Immature natural killer cell (primary cell): Measurements from ENCODE around the gene PARP4. TPM values are rescaled to one million over a fixed set of nuclear protein-coding genes. Genes with fewer than 3 reads are reported as not detected.
"Not testable (repeated sequence)": the region's sequence is repeated elsewhere in the genome, so short reads cannot be mapped to it uniquely, and the experiment has no call there.

Experiments
- DNase-seq, 3 donors: peaks; one replicate each; pipeline ENCODE4 v3.0.0; 2022; ENCODE audit warnings: mixed read lengths in 1 of 3
- H3K27ac Mint-ChIP-seq, 6 donors: one replicate each; pipeline ENCODE4 v1.8.0; 2020; ENCODE audit warnings: mixed read lengths in 6 of 6, mild to moderate bottlenecking in 5 of 6, inconsistent platforms in 4 of 6, moderate library complexity in 3 of 6
- H3K27me3 Mint-ChIP-seq, 3 donors: one replicate each; pipeline ENCODE4 v1.8.0; 2020 to 2021; ENCODE audit warnings: low read depth in 3 of 3, mild to moderate bottlenecking in 3 of 3, mixed read lengths in 3 of 3, moderate library complexity in 3 of 3, inconsistent platforms in 1 of 3
- H3K36me3 Mint-ChIP-seq, 3 donors: one replicate each; pipeline ENCODE4 v1.8.0; 2020; ENCODE audit warnings: mixed read lengths in 3 of 3, inconsistent platforms in 2 of 3, mild to moderate bottlenecking in 2 of 3
- H3K4me1 Mint-ChIP-seq, 2 donors: one replicate each; pipeline ENCODE4 v1.8.0; 2020; ENCODE audit warnings: inconsistent platforms in 2 of 2, mild to moderate bottlenecking in 2 of 2, mixed read lengths in 2 of 2, moderate library complexity in 1 of 2
- H3K4me3 Mint-ChIP-seq, 5 donors: one replicate each; pipeline ENCODE4 v1.8.0; 2020; ENCODE audit warnings: mild to moderate bottlenecking in 5 of 5, mixed read lengths in 5 of 5, inconsistent platforms in 3 of 5, moderate library complexity in 3 of 5
- H3K9me3 Mint-ChIP-seq, 6 donors: one replicate each; pipeline ENCODE4 v1.8.0; 2020; ENCODE audit warnings: mild to moderate bottlenecking in 6 of 6, mixed read lengths in 6 of 6, inconsistent platforms in 4 of 6, moderate library complexity in 3 of 6
- polyA plus RNA-seq, 3 donors: library from polyadenylated mRNA; unstranded; fragments of 300-500 nt; fragmentation: Illumina TruSeq; gene quantifications; one replicate each; pipeline ENCODE4 v1.2.3, GENCODE V29; 2021

Gene PARP4
- polyA plus RNA-seq, 3 donors from 2014 or later, result 50.0 to 73.8 (median 54.5) TPM

- peaks cover 3 to 27% (median 19%) of the 10 kb centered on the region in 3 donors for H3K36me3 Mint-ChIP-seq
- no peaks in the 10 kb centered on the region for H3K9me3 Mint-ChIP-seq
- H3K27me3 Mint-ChIP-seq, result no peaks in the 10 kb centered on the region
- no peak overlapping the region for H3K4me3 Mint-ChIP-seq
- peak overlapping the region in 4 of 6 donors; percentile 34 to 75 (median 66) for H3K27ac Mint-ChIP-seq
- no peak for DNase-seq
- peaks cover 11 to 33% of the 10 kb centered on the region in 2 donors for H3K4me1 Mint-ChIP-seq
These were observed 53.8 kb downstream of the PARP4 start for GRCh38 chr13:24458736-24459135.

DNA sequence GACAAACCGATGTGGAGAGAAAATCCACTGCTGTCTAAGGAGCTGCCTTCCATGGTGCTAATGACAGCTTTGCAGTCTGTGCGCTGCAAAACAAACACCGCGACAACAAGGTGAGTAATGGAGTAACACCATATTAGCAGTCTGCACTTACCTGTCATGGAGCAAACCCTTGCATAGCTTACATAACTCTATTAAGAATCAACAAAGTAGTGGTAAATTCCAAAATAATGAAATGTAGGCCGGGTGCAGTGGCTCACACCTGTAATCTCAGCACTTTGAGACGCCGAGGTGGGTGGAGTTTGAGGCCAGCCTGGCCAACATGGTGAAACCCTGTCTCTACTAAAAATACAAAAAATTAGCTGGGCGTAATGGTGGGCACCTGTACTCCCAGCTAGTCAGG lies 56.2 kb downstream of the PARP4 start:
- no peak for DNase-seq
- Mint-ChIP-seq H3K4me3 (no peak overlapping the region), H3K4me1 (peaks cover 6 to 14% of the 10 kb centered on the region in 2 donors), H3K36me3 (peaks cover 3 to 31% (median 22%) of the 10 kb centered on the region in 3 donors), H3K27me3 (no peaks in the 10 kb centered on the region), H3K27ac (no peak overlapping the region), H3K9me3 (no peaks in the 10 kb centered on the region)

DNA sequence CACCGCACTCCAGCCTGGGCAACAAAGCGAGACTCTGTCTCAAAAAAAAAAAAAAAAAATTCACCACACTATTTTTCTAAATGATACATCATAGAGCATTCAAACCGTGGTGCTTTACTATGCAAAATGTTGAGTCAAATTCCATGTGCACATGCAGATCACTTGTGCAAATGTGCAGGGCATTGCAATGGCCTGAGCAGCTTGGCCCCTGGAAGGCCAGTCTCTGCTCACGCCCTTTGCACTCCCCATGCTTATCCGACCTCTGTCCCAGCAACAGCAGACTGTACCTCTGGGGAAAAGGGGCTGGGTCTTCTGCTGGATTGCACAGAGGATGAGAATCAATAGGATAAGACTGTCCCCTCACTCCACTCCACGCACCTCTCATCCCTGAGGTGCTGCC lies 58.5 kb downstream of the PARP4 start:
- Mint-ChIP-seq H3K4me1 (peaks cover 2 to 8% of the 10 kb centered on the region in 2 donors), H3K27me3 (peaks cover 0 to 3% (median 0%) of the 10 kb centered on the region in 3 donors), H3K4me3 (no peak overlapping the region), H3K9me3 (no peaks in the 10 kb centered on the region), H3K27ac (no peak overlapping the region), H3K36me3 (peaks cover 9 to 41% (median 31%) of the 10 kb centered on the region in 3 donors)
- DNase-seq, result no peak

- no peaks in the 10 kb centered on the region for H3K9me3 Mint-ChIP-seq
- peaks cover 0 to 3% (median 2%) of the 10 kb centered on the region in 3 donors for H3K27me3 Mint-ChIP-seq
- DNase-seq, result no peak
- no peak overlapping the region for H3K4me3 Mint-ChIP-seq
- peak overlapping the region in 1 of 6 donors; percentile 23 for H3K27ac Mint-ChIP-seq
- H3K4me1 Mint-ChIP-seq, result no peaks in the 10 kb centered on the region
- H3K36me3 Mint-ChIP-seq, result peaks cover 13 to 47% (median 39%) of the 10 kb centered on the region in 3 donors
These were observed 60.5 kb downstream of the PARP4 start for GRCh38 chr13:24452044-24452443.

GRCh38 chr13:24450530-24450929 lies 62.0 kb downstream of the PARP4 start:
- Mint-ChIP-seq H3K27me3 (peaks cover 0 to 3% (median 2%) of the 10 kb centered on the region in 3 donors), H3K27ac (peak overlapping the region in 2 of 6 donors; percentile 40 to 44), H3K9me3 (no peaks in the 10 kb centered on the region), H3K4me3 (no peak overlapping the region), H3K36me3 (peaks cover 21 to 48% (median 41%) of the 10 kb centered on the region in 3 donors), H3K4me1 (no peaks in the 10 kb centered on the region)
- no peak for DNase-seq

DNA sequence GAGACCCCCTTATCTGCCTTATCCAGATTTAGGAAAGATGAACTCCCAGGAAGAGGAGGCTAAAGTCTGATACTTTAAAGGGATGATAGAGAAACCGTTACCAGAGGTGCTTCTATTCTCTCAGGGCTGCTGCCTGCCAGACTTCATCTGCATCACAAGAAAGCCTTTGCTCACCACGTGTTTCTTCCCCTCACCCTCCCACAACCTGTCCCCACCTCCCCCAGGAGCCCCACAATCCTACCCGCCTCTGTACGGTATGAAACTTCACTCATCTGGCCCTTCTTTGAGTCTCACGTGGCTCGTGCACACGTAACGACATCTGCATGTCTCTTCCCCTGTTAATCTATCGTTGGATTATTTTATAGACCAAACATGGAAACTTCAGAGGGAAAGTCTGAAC lies 67.7 kb downstream of the PARP4 start:
- H3K27ac Mint-ChIP-seq, H3K9me3 Mint-ChIP-seq, H3K27me3 Mint-ChIP-seq, H3K4me1 Mint-ChIP-seq, DNase-seq, H3K4me3 Mint-ChIP-seq: not testable (repeated sequence)
- H3K36me3 Mint-ChIP-seq, result peaks cover 17 to 56% (median 38%) of the 10 kb centered on the region in 3 donors

GRCh38 chr13:24443366-24443765 lies 69.2 kb downstream of the PARP4 start:
- peaks cover 17 to 57% (median 31%) of the 10 kb centered on the region in 3 donors for H3K36me3 Mint-ChIP-seq
- no peak for DNase-seq
- no peak overlapping the region for H3K4me3 Mint-ChIP-seq
- H3K4me1 Mint-ChIP-seq, result no peaks in the 10 kb centered on the region
- peak overlapping the region in 2 of 6 donors; percentile 29 to 40 for H3K27ac Mint-ChIP-seq
- H3K27me3 Mint-ChIP-seq, result peaks cover 0 to 2% (median 0%) of the 10 kb centered on the region in 3 donors
- H3K9me3 Mint-ChIP-seq, result no peaks in the 10 kb centered on the region

- not testable (repeated sequence) for H3K4me3 Mint-ChIP-seq, DNase-seq, H3K9me3 Mint-ChIP-seq, H3K4me1 Mint-ChIP-seq, H3K27me3 Mint-ChIP-seq, H3K27ac Mint-ChIP-seq
- H3K36me3 Mint-ChIP-seq, result peaks cover 35 to 45% (median 38%) of the 10 kb centered on the region in 3 donors
These were observed 86.5 kb downstream of the PARP4 start for GRCh38 chr13:24426045-24426444.

- H3K4me1 Mint-ChIP-seq, H3K27me3 Mint-ChIP-seq, H3K9me3 Mint-ChIP-seq, DNase-seq, H3K4me3 Mint-ChIP-seq: not testable (repeated sequence)
- Mint-ChIP-seq H3K36me3 (peaks cover 23 to 43% (median 32%) of the 10 kb centered on the region in 3 donors), H3K27ac (peak overlapping the region in 1 of 6 donors; percentile 41)
These were observed 92.9 kb downstream of the PARP4 start for GRCh38 chr13:24419668-24420067.

- no peak overlapping the region for H3K27ac Mint-ChIP-seq
- no peak overlapping the region for H3K4me3 Mint-ChIP-seq
- no peaks in the 10 kb centered on the region for H3K4me1 Mint-ChIP-seq
- no peaks in the 10 kb centered on the region for H3K9me3 Mint-ChIP-seq
- DNase-seq, result no peak
- peaks cover 1 to 7% (median 5%) of the 10 kb centered on the region in 3 donors for H3K27me3 Mint-ChIP-seq
- H3K36me3 Mint-ChIP-seq, result no peaks in the 10 kb centered on the region
These were observed 104.7 kb downstream of the PARP4 start for GRCh38 chr13:24407844-24408243.

DNA sequence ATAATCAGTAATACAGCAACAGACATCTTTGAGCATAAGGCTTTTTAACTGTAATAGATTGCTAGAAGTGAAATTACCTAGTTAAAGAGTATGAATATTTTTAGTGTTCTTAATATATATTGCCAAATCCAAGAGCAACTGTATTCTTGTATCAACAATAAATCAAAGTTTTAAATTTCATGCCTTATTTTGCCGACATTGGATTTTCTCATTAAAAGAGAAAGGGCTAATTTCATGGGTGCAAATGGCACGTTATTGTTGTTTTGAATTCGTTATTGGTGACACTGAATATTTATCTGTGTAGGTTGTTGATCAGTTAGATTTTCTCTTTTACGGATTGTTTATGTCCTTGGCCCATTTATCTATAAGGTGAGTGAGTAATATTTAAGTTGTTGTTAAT lies 106.1 kb downstream of the PARP4 start:
- Mint-ChIP-seq H3K27me3 (peaks cover 3 to 7% (median 5%) of the 10 kb centered on the region in 3 donors), H3K27ac (no peak overlapping the region), H3K9me3 (no peaks in the 10 kb centered on the region), H3K36me3 (no peaks in the 10 kb centered on the region), H3K4me1 (no peaks in the 10 kb centered on the region), H3K4me3 (no peak overlapping the region)
- no peak for DNase-seq

DNA sequence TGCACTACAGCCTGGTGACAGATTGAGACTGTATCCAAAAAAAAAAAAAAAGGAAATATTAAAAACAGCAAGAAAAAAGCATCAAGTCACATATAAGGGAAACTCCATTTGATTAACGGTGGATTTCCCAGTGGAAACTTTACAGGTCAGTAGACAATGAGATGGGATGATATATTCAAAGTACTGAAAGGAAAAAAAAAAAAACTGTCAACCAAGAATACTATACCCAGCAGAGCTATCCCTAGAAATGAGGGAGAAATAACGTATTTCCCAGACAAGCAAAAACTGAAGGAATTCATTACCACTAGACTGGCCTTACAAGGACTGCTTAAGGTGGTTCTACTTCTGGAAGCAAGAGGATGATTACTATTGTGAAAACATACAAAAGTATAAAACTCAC lies 115.8 kb downstream of the PARP4 start:
- DNase-seq, result no peak
- Mint-ChIP-seq H3K4me1 (no peaks in the 10 kb centered on the region), H3K9me3 (peaks cover 10 to 22% (median 16%) of the 10 kb centered on the region in 6 donors), H3K36me3 (peaks cover 0 to 5% (median 5%) of the 10 kb centered on the region in 3 donors), H3K27me3 (peaks cover 0 to 5% (median 3%) of the 10 kb centered on the region in 3 donors), H3K4me3 (no peak overlapping the region), H3K27ac (no peak overlapping the region)

- Mint-ChIP-seq H3K9me3 (peaks cover 10 to 22% (median 16%) of the 10 kb centered on the region in 6 donors), H3K27me3 (peaks cover 0 to 2% (median 0%) of the 10 kb centered on the region in 3 donors), H3K36me3 (peaks cover 0 to 5% (median 5%) of the 10 kb centered on the region in 3 donors), H3K4me3 (no peak overlapping the region), H3K27ac (peak overlapping the region in 1 of 6 donors; percentile 49), H3K4me1 (no peaks in the 10 kb centered on the region)
- DNase-seq, result no peak
These were observed 119.6 kb downstream of the PARP4 start for GRCh38 chr13:24392972-24393371.

- not testable (repeated sequence) for DNase-seq, H3K4me1 Mint-ChIP-seq, H3K27ac Mint-ChIP-seq, H3K36me3 Mint-ChIP-seq, H3K4me3 Mint-ChIP-seq, H3K27me3 Mint-ChIP-seq
- H3K9me3 Mint-ChIP-seq, result peaks cover 7 to 17% (median 15%) of the 10 kb centered on the region in 6 donors
These were observed 120.6 kb downstream of the PARP4 start for GRCh38 chr13:24391771-24392683.
